ENCODE measurements around the gene FAM171A2. TPM values are rescaled to one million over a fixed set of nuclear protein-coding genes. Genes with fewer than 3 reads are reported as not detected.

FAM171A2 gene
- total and polyA plus RNA-seq, 2 of the 4 experiments (the other 2 are of a cell fraction), result 3.2 to 5.9 TPM

DNA sequence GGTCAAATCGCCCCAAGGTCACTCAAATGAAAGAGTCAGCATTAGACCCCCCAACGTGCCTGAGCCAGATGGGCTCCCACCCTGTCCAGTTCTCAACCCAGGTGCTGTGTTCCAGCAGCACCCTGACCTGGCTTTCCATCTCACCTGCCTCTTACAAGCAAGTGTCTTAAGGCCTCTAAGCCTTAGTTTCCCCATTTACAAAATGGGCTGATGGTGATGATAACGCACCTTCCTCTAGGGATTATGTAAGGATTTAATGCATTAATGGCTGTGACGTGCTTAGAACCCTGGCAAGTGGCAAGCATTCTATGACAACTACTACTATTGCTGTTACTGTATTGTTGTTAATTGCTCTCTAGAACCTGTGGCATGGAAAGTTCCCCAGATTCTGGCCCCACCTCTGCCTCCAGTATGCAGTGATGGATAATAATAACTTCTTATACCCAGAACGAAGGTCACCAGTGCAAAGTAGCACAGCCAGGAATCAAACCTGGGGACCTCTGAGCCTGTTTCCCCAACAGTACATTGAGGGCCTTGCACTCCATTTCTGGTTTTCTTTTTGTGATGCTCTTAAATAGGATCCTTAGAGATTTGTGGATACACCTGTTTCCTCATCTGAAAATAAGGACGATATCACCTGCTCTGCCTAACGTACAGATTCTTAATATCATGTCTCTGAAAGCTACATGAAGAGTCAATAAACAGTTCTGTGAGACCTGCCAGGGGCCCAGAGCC, 35.8 kb downstream of the FAM171A2 start (continued):
- no peak for TF ChIP-seq RCOR1 (IDR thresholded peaks at IDR 0.05; ENCODE audit: insufficient replicate concordance, low read length)

DNA sequence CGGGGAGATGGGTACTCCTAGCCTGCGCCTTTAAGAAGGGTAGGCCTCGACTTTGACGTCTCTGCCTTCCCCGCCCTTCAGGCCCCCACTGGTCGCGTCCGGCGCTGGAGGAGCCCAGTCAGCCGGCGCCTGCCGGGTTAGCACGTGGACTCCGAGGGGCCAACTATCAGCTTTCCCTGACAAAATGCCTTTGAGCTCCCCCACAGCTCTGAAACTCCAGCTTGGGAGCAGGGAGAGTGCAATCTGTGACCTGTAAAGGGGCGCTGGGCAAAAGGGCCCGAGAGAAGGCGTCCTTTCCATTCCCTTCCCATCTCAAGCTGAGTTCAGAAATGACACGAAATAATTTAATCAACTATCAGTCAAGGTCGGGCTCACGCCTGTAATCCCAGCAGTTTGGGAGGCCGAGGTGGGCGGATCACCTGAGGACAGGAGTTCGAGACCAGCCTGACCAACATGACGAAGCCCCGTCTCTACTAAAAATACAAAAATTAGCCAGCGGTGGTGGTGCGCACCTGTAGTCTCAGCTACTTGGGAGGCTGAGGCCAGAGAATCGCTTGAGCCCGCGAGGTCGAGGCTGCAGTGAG, 36.7 kb downstream of the FAM171A2 start:
- Histone ChIP-seq H3K27ac (ENCODE audit: insufficient read depth, low read length) (0 out of 2 replicates have a peak overlapping the region, but pooled peaks have one; percentile 7), H3K79me1 (ENCODE audit: low read depth in 1 of 2, low read length in 2 of 2) (peaks cover 5 to 19% of the 10 kb centered on the region in 2 experiments; a peak in 3 of 4 replicates), H4K20me1 (ENCODE audit: insufficient read depth, low read length) (peaks cover 7% of the 10 kb centered on the region), H3K4me3 (ENCODE audit: insufficient read depth, low read depth, low read length) (no peak overlapping the region; the same call in 1 of the 2 replicates), H3K4me1 (ENCODE audit: control insufficient read depth, insufficient read depth, low read length) (peaks cover 9% of the 10 kb centered on the region), H3K36me3 (ENCODE audit: control insufficient read depth, insufficient read depth, low read length) (peaks cover 3% of the 10 kb centered on the region; the same call in 1 of the 2 replicates), H4K5ac (ENCODE audit: low read depth, low read length) (peak overlapping the region; percentile 88), H2BK20ac (ENCODE audit: low read depth, low read length) (no peak overlapping the region), H2BK120ac (ENCODE audit: low read depth, low read length) (no peak overlapping the region), H3K9me3 (ENCODE audit: control insufficient read depth, insufficient read depth, low read length) (no peaks in the 10 kb centered on the region), H3K4ac (ENCODE audit: low read depth, low read length) (peak overlapping the region; percentile 39), H4K91ac (ENCODE audit: insufficient read depth, low read depth, low read length) (no peak overlapping the region), H2AK9ac (replicated peaks; ENCODE audit: low read depth, low read length, poor library complexity) (peak overlapping the region; percentile 56), H3K56ac (ENCODE audit: extremely low read depth, insufficient read depth, low read length) (no peak overlapping the region), H3K4me2 (ENCODE audit: low read depth, low read length) (peak overlapping the region; percentile 72), H2BK5ac (ENCODE audit: low read depth, low read length, poor library complexity, severe bottlenecking) (peak overlapping the region; percentile 22), H3K9ac (ENCODE audit: low read depth, low read length) (peak overlapping the region; percentile 30; the same call in 1 of the 2 replicates), H4K8ac (ENCODE audit: low read depth in 2 of 2, low read length in 2 of 2) (peak overlapping the region; percentile 38 to 80; a peak in 3 of 4 replicates), H3K27me3 (ENCODE audit: control insufficient read depth, insufficient read depth, low read length) (no peaks in the 10 kb centered on the region), H3K14ac (replicated peaks; ENCODE audit: low read depth, low read length) (no peak overlapping the region), H3K23ac (ENCODE audit: low read depth, low read length) (no peak overlapping the region), H2AFZ (replicated peaks; ENCODE audit: low read length, poor library complexity) (peak overlapping the region; percentile 87), H3K9me1 (ENCODE audit: insufficient read depth, low read length) (peaks cover 11% of the 10 kb centered on the region), H3K18ac (ENCODE audit: low read depth, low read length) (no peak overlapping the region), H2AK5ac (ENCODE audit: low read depth, low read length) (no peak overlapping the region), H2BK15ac (ENCODE audit: low read depth, low read length) (no peak overlapping the region)
- no TSS peak for BruUV-seq (replicated peaks)
- WGBS, 2 experiments (ENCODE audit: extremely low coverage in 2 of 2, insufficient read length in 1 of 2), result 0% methylated on average over 1 of the region's 31 CpGs; no CpG with 5 or more reads in 1 of the 2 experiments
- POLR2A ChIA-PET (ENCODE audit: unreplicated experiment), result interaction anchor here (0.6 to 1.0 kb wide), 4 partner anchors 10 to 114 kb away, joined by 3 to 11 read pairs (median 3); no protein-coding TSS in a partner anchor
- dilution Hi-C loops (cut with HindIII; ENCODE audit: low sequenced_read_pairs, unreplicated experiment), result no loop called here
- intact Hi-C loops (cut with micrococcal nuclease), result loop anchor here (5.0 kb wide), 1 partner anchor 125 kb away; no protein-coding TSS in a partner anchor
- in situ Hi-C loops (cut with MboI; ENCODE audit: low sequenced_read_pairs), result loop anchor here (5.0 kb wide), 1 partner anchor 105 kb away; no protein-coding TSS in a partner anchor
- ATAC-seq (ENCODE audit: low read depth) (peak; percentile 70), DNase-seq (peak; percentile 97)
- CTCF ChIA-PET, result interaction anchor here (1.2 kb wide), 1 partner anchor 19 kb away, joined by 3 read pairs; no protein-coding TSS in a partner anchor
- no peak for TF ChIP-seq ELK1 (IDR thresholded peaks at IDR 0.05; ENCODE audit: borderline replicate concordance, low read depth, low read length)
- TF ChIP-seq MAZ (IDR thresholded peaks at IDR 0.05; ENCODE audit: borderline replicate concordance, low read depth, low read length), result peak; percentile 97
- no peak for TF ChIP-seq MAFK (IDR thresholded peaks at IDR 0.05; ENCODE audit: low read depth, low read length)
- TF ChIP-seq SMC3 (IDR thresholded peaks at IDR 0.05; ENCODE audit: low read depth, low read length), result 0 out of 2 replicates have a peak, but pooled peaks have one; percentile 9
- TF ChIP-seq BHLHE40 (IDR thresholded peaks at IDR 0.05; ENCODE audit: low read depth, low read length), result peak; percentile 90
- TF ChIP-seq POLR2A (IDR thresholded peaks at IDR 0.05; ENCODE audit: low read depth, low read length), result no peak
- no peak for TF ChIP-seq FOS (IDR thresholded peaks at IDR 0.05; ENCODE audit: low read depth, low read length)
- no peak for TF ChIP-seq RAD21 (IDR thresholded peaks at IDR 0.05; ENCODE audit: low read length)
- no peak for TF ChIP-seq RCOR1 (IDR thresholded peaks at IDR 0.05; ENCODE audit: insufficient replicate concordance, low read length)
- TF ChIP-seq USF2 (IDR thresholded peaks at IDR 0.05; ENCODE audit: low read depth, low read length), result peak; percentile 87
- TF ChIP-seq MXI1 (IDR thresholded peaks at IDR 0.05; ENCODE audit: borderline replicate concordance, low read depth, low read length), result peak; percentile 94
- no peak for TF ChIP-seq CHD1 (IDR thresholded peaks at IDR 0.05; ENCODE audit: low read depth, low read length)
- no peak for TF ChIP-seq CEBPB (IDR thresholded peaks at IDR 0.05; ENCODE audit: low read depth, low read length)

Data from IMR-90 (cell line).